Fibroblast of lung (primary cell): ENCODE results near the gene UCK2.

Experiments used
- CTCF ChIP-seq, 2 donors: IDR thresholded peaks in 1 of 2; conservative IDR thresholded peaks in 1 of 2; 1 replicate in 1 of 2; 2 replicates in 1 of 2; pipeline ENCODE4 v1.5.1; 2011 to 2012; ENCODE audit warnings: low read length in 2 of 2, control low read depth in 1 of 2, inconsistent platforms in 1 of 2, low read depth in 1 of 2, mild to moderate bottlenecking in 1 of 2
- EZH2 ChIP-seq: IDR thresholded peaks from 2 replicates; pipeline ENCODE4 v1.5.1; 2012; ENCODE audit warnings: low read length, control low read depth, mild to moderate bottlenecking; ENCODE audit errors: missing control alignments

DNA sequence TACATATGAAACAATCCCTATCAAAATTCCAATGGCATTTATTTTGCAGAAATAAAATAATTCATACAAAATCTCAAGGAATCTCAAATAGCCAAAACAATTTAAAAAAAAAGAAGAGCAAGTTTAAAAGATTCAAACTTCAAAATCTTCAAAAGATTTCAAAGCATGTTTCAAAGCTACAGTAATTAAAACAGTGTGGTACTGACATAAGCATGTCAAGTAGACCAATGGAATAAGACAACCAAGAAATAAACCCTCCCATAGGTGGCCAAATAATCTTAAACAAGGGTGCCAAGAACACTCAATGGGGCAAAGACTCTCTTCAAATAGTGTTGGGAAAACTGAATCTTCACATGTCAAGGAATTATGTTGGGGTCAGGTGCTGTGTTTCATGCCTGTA is 28.0 kb upstream of the UCK2 start:
- TF ChIP-seq EZH2, result no peak
- TF ChIP-seq CTCF (conservative IDR thresholded peaks at IDR 0.05 in 1 of 2, IDR thresholded peaks at IDR 0.05 in 1 of 2; ENCODE audit: low read depth in 1 of 2, low read length in 2 of 2), result no peak
